Measurements from ENCODE around the gene TBC1D24. TPM values are rescaled to one million over a fixed set of nuclear protein-coding genes. Genes with fewer than 3 reads are reported as not detected.

TBC1D24 gene
- total RNA-seq, 1 donor from 2014 or later = 19.6 TPM

DNA sequence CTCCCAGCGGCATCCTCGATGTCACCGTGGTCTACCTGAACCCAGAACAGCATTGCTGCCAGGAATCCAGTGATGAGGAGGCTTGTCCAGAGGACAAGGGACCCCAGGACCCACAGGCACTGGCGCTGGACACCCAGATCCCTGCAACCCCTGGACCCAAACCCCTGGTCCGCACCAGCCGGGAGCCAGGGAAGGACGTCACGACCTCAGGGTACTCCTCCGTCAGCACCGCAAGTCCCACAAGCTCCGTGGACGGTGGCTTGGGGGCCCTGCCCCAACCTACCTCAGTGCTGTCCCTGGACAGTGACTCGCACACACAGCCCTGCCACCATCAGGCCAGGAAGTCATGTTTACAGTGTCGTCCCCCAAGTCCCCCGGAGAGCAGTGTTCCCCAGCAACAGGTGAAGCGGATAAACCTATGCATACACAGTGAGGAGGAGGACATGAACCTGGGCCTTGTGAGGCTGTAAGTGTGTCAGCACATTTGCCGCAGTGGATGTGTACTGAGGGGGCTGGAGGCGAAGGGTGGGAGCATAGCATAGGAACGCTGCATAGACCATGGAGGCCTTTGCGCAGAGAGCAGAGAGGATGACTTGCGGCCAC is 18.3 kb upstream of the TBC1D24 start:
- intact Hi-C loops (cut with micrococcal nuclease) = no loop called here
- Mint-ChIP-seq H3K27me3 (ENCODE audit: insufficient read depth) (no peaks in the 10 kb centered on the region), H3K4me3 (no peak overlapping the region), H3K9me3 (no peaks in the 10 kb centered on the region), H3K4me1 (ENCODE audit: low read depth) (peaks cover 7% of the 10 kb centered on the region), H3K27ac (no peak overlapping the region), H3K36me3 (ENCODE audit: low read depth) (peaks cover 26% of the 10 kb centered on the region)
- no peak for DNase-seq (ENCODE audit: low spot score)

DNA sequence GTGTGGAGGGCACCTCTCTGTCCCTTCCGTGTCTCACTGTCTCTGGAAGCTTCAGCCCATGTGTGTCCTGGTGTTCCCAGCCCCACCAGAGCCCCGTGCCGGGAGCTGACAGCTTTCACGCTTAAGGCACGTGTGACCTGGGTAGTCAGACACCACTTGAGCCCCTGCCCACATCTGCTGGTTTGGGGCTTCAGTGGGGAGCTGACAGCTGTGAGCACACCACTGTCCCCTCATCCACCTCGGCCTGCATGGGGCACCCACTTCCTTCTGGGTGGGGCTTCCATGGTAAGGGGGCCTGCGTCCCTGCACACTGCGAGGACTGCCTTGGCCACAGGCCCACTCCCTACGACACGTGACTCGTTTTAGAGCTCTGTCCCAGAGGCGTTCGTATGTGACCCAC is 17.7 kb upstream of the TBC1D24 start:
- Mint-ChIP-seq H3K36me3 (ENCODE audit: low read depth) (peaks cover 21% of the 10 kb centered on the region), H3K27ac (no peak overlapping the region), H3K4me3 (no peak overlapping the region), H3K27me3 (ENCODE audit: insufficient read depth) (no peaks in the 10 kb centered on the region), H3K9me3 (no peaks in the 10 kb centered on the region), H3K4me1 (ENCODE audit: low read depth) (peaks cover 7% of the 10 kb centered on the region)
- intact Hi-C loops (cut with micrococcal nuclease) = no loop called here
- DNase-seq (ENCODE audit: low spot score) = no peak

DNA sequence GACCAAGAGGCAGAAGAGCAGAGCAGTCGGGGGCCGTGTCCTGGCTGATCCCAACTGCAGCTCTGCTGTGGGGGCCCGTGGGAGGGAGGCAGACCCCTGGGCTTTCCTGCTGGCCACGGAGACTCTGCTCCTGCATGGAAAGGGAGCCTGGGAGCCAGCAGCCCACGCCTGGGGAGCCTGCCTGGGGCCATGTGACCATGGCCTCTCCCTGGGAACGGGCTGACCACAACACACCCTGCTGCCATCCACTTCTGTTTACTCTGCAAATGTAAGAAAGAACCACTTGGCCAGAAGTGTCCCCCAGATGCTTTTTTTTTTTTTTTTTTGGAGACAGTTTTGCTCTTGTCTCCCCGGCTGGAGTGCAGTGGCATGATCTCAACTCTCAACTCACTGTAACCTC is 17.0 kb upstream of the TBC1D24 start:
- DNase-seq (ENCODE audit: low spot score) = no peak
- H3K4me1 Mint-ChIP-seq (ENCODE audit: low read depth) = peaks cover 7% of the 10 kb centered on the region
- H3K27me3 Mint-ChIP-seq (ENCODE audit: insufficient read depth) = no peaks in the 10 kb centered on the region
- no peak overlapping the region for H3K4me3 Mint-ChIP-seq
- H3K36me3 Mint-ChIP-seq (ENCODE audit: low read depth) = peaks cover 16% of the 10 kb centered on the region
- no peaks in the 10 kb centered on the region for H3K9me3 Mint-ChIP-seq
- intact Hi-C loops (cut with micrococcal nuclease) = no loop called here
- H3K27ac Mint-ChIP-seq = no peak overlapping the region

DNA sequence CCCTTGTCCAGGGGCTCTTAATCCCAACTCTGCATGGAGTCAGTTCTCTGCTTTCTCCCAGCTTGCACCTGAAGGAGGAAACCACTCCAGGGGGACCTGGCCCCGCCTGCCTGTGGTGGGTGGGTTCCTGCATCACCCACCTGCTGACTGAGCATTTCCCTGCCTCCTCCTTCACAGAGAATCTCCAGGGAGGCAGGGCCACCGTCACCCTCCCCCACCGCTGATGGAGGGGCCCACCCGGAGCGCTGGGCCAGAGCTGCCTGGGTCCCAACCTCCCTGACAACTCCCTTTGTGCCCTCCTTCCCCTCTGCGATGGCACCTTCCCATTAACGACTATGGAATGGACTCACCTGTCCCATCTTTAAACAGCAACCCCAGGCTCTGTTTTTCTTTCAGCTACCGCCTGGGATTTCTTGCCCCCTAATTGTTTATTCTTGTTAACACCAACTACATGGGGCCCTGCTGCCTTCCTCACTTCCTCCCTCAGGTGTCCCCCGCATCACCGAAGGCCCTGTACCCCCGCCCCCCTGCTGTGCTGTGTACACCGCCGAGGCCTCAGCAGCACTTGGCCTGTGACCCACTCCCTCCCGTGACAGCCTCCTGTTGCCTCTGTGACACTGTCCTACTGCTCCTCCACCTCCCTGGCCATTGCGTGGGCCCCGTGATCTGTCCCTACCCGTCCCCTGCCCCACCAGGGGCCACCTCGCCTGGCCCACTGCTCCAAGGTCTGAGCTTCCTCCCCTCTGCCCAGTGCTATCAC is 15.9 kb upstream of the TBC1D24 start:
- no peak for DNase-seq (ENCODE audit: low spot score)
- Mint-ChIP-seq H3K4me3 (peak overlapping the region; percentile 86), H3K27me3 (ENCODE audit: insufficient read depth) (no peaks in the 10 kb centered on the region), H3K27ac (peak overlapping the region; percentile 80), H3K36me3 (ENCODE audit: low read depth) (peaks cover 11% of the 10 kb centered on the region), H3K9me3 (no peaks in the 10 kb centered on the region), H3K4me1 (ENCODE audit: low read depth) (peaks cover 7% of the 10 kb centered on the region)
- intact Hi-C loops (cut with micrococcal nuclease) = no loop called here

DNA sequence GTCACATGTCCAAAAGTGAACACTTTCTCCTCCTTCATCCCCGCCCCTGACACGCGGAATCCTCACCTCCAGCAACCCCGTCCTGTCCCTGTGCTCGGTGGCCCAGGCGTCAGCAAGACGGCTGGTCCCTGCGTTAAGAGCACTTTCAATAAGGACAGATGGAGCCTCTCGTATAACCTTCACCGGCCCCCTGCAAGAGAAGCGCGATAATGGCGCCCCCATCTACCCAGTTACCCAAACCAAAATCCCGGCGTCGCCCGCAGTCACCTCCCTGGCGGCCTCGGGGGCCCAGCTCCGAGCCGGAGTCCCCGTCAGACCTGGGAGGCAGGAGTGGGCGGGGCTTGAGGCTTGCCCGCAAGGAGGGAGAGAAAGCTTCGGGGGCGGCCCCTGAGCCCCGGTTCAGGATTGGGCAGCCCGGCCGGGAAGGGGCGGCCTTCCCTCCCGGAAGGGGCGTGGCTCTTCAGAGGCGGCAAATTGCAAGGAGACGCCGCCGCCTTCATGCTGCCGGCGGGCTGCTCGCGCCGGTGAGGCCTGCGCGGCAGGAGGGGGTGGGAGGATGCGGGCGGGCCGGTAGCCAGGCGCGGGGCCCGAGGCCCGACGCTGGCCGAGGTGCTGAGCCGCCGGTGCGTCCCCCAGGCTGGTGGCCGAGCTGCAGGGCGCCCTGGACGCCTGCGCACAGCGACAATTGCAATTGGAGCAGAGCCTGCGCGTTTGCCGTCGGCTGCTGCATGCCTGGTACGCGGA is 15.1 kb upstream of the TBC1D24 start, which contains the start of gene TEDC2:
TSS of gene TEDC2 (plus strand) at position 463 of the 744 bp plus-strand sequence. CDS start at position 499, 36 bp downstream.
- H3K36me3 Mint-ChIP-seq (ENCODE audit: low read depth) = peaks cover 11% of the 10 kb centered on the region
- H3K27ac Mint-ChIP-seq = peak within 1 kb of the TSS; percentile 80
- intact Hi-C loops (cut with micrococcal nuclease) = loop anchor here (1.0 to 2.0 kb wide), 3 partner anchors 15 to 31 kb away; partner anchors contain the start of genes CCNF and TBC1D24
- no peaks in the 10 kb centered on the region for H3K9me3 Mint-ChIP-seq
- peak within 1 kb of the TSS; percentile 86 for H3K4me3 Mint-ChIP-seq
- H3K27me3 Mint-ChIP-seq (ENCODE audit: insufficient read depth) = no peaks in the 10 kb centered on the region
- H3K4me1 Mint-ChIP-seq (ENCODE audit: low read depth) = peaks cover 7% of the 10 kb centered on the region
- peak; percentile 96 for DNase-seq (ENCODE audit: low spot score)

DNA sequence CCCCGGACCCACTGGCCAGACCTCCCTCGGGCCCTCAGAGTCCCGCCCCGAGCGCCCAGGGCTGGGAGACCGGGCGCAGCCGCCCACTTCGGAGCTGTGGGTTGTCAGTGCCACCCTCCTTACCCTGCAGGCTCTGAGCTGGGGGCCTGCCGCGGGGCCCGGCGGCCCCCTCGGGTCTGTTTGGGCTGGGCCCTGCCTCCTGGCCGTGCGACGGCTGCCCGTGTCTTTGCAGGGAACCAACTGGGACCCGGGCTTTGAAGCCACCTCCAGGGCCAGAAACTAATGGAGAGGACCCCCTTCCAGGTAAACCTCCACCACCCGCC is 14.6 kb upstream of the TBC1D24 start:
- Mint-ChIP-seq H3K4me1 (ENCODE audit: low read depth) (peaks cover 7% of the 10 kb centered on the region), H3K36me3 (ENCODE audit: low read depth) (peaks cover 7% of the 10 kb centered on the region), H3K27ac (no peak overlapping the region), H3K27me3 (ENCODE audit: insufficient read depth) (peaks cover 2% of the 10 kb centered on the region), H3K9me3 (no peaks in the 10 kb centered on the region), H3K4me3 (peak overlapping the region; percentile 86)
- no peak for DNase-seq (ENCODE audit: low spot score)
- intact Hi-C loops (cut with micrococcal nuclease) = loop anchor here (1.0 to 2.0 kb wide), 3 partner anchors 15 to 32 kb away; partner anchors contain the start of genes CCNF and TBC1D24

DNA sequence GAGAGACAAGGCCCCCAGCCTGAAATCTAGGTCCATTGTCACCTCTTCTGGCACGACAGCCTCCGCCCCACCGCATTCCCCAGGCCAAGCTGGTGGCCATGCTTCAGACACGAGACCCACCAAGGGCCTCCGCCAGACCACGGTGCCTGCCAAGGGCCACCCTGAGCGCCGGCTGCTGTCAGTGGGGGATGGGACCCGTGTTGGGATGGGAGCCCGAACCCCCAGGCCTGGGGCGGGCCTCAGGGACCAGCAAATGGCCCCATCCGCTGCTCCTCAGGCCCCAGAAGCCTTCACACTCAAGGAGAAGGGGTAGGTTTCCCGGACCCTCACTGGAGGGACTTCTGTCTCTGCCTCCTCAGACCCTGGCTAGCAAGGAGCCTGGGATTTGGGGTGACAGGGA is 14.0 kb upstream of the TBC1D24 start:
- intact Hi-C loops (cut with micrococcal nuclease) = loop anchor here (1.0 to 2.0 kb wide), 3 partner anchors 14 to 32 kb away; partner anchors contain the start of genes CCNF and TBC1D24
- H3K4me3 Mint-ChIP-seq = peak overlapping the region; percentile 62
- H3K4me1 Mint-ChIP-seq (ENCODE audit: low read depth) = peaks cover 7% of the 10 kb centered on the region
- H3K36me3 Mint-ChIP-seq (ENCODE audit: low read depth) = peaks cover 4% of the 10 kb centered on the region
- no peak overlapping the region for H3K27ac Mint-ChIP-seq
- H3K9me3 Mint-ChIP-seq = no peaks in the 10 kb centered on the region
- H3K27me3 Mint-ChIP-seq (ENCODE audit: insufficient read depth) = peaks cover 2% of the 10 kb centered on the region
- no peak for DNase-seq (ENCODE audit: low spot score)

DNA sequence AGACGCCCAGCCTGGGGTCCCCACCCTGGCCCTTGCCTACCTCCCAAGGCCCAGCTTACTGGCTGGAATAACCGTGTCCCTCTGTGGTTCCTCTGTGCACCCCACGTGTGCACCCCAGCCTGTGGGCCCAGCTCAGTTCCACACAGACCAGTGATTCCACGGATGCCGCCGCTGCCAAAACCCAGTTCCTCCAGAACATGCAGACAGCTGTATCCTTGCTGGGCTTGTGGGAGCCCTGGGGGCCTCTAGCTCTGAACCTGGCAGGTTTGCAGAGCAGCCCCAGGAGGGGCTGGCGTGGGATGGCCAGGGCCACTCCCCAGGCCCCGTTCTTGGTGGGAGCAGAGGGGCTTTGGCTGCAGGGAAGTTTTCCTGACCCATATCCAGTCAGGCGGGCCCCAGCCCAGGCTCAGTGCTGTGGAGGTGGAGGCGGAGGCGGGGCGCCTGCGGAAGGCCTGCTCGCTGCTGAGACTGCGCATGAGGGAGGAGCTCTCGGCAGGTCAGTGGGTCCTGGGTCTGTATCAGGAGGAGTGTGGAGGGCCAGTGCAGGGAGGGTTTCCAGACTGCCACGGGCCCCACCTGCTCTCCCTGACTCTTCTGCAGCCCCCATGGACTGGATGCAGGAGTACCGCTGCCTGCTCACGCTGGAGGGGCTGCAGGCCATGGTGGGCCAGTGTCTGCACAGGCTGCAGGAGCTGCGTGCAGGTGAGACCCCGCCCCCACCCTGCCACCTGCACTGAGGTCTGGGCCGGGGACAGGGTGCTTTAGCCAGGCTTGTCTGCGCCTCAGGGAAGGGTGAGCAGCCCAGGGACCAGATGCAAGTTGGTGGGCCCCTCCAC is 12.7 kb upstream of the TBC1D24 start:
- Mint-ChIP-seq H3K36me3 (ENCODE audit: low read depth) (peaks cover 4% of the 10 kb centered on the region), H3K27me3 (ENCODE audit: insufficient read depth) (peaks cover 10% of the 10 kb centered on the region), H3K27ac (no peak overlapping the region), H3K4me3 (no peak overlapping the region), H3K9me3 (no peaks in the 10 kb centered on the region), H3K4me1 (ENCODE audit: low read depth) (peaks cover 7% of the 10 kb centered on the region)
- DNase-seq (ENCODE audit: low spot score) = no peak
- intact Hi-C loops (cut with micrococcal nuclease) = no loop called here

DNA sequence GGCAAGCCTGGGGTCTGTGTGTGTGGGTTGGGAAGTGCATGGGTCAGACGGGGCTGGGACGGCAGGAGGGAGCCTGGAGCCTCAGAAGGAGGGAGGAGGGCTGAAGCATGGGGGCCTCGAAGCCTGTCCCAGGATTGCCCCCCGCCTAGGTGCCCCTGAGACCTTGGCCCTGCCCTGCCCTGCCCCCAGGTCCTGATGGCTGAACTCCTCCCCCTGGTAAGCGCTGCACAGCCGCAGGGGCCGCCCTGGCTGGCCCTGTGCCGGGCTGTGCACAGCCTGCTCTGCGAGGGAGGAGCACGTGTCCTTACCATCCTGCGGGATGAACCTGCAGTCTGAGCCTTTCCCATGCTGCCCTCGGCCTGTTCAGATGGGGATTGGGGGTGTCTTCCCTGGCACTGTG is 10.6 kb upstream of the TBC1D24 start:
- Mint-ChIP-seq H3K27me3 (ENCODE audit: insufficient read depth) (peaks cover 14% of the 10 kb centered on the region), H3K27ac (no peak overlapping the region), H3K4me3 (no peak overlapping the region), H3K9me3 (no peaks in the 10 kb centered on the region), H3K4me1 (ENCODE audit: low read depth) (peaks cover 5% of the 10 kb centered on the region), H3K36me3 (ENCODE audit: low read depth) (peaks cover 1% of the 10 kb centered on the region)
- no peak for DNase-seq (ENCODE audit: low spot score)
- intact Hi-C loops (cut with micrococcal nuclease) = no loop called here

DNA sequence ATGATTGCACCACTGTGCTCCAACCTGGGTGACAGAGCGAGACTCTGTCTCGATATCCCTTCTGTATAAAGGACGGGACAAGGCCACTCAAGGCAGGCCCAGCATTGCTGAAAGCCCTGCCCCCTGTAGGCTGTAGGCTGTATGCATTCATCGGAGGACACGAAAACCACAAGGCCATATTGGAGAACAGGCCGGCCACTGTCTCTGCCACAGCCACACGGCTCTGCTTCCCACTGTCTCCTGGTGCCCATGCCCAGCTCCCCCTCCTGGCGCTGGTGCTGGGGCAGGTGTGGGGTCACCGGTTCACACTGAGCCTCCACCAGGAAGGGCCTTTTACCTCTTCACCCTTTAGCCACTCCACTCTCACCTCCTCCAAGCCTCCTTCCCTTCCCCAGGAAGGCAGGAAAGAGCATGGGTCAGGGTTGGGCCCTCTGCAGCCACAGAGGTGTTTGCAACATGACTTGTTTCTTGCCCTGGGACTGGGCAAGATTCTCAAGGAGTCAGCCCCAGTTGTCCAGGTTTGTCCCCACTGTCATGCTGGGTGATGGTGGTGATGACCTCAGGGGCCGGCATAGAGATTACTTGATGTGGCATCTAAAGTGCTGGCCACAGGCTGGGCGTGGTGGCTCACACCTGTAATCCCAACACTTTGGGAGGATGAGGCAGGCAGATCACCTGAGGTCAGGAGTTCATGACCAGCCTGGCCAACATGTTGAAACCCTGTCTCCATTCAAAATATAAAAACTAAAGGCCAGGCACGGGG is 9.1 kb upstream of the TBC1D24 start:
- intact Hi-C loops (cut with micrococcal nuclease) = no loop called here
- no peaks in the 10 kb centered on the region for H3K36me3 Mint-ChIP-seq (ENCODE audit: low read depth)

DNA sequence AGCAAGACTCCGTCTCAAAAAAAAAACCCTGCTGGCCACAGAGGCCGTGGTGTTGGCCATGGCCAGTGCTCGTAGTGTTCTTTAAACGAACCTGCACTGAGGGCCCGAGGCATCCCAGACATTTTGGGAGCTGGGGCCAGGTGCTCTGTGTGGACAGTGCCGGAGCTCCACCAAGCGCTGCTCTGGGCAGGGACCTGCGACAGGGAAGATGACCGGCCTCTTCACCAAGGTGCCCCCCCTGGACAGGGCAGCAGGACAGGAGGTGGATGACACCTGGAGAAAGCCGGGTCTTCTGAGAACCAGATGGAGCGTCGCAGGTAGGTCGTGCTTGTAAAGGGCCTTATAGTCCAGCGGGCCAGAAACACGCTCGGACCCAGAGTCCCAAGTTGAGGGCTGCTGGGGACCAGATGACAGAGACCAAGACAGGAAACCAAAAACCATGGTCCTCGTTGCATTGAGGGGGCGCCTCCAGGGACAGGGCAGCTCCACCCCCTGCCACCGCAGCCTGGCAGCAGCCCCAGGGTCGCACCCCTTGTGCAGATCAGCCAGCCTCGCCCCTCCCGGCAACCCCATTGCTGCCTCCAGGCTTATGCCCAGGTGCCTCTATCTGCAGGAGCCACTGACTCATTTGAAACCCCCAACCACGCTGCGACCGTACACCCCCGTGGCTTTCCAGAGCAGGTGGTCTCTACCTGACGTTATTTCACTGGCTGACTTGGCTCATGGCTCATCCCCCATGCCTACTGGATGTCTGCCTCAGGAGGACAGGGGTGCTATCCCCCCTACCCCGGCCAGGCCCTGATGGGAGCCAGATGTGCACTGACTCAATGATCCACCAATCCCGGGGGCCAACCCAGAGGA is 8.0 kb upstream of the TBC1D24 start:
- Mint-ChIP-seq H3K9me3 (no peaks in the 10 kb centered on the region), H3K27ac (peak overlapping the region; percentile 23), H3K36me3 (ENCODE audit: low read depth) (no peaks in the 10 kb centered on the region), H3K4me3 (no peak overlapping the region), H3K4me1 (ENCODE audit: low read depth) (no peaks in the 10 kb centered on the region), H3K27me3 (ENCODE audit: insufficient read depth) (peaks cover 25% of the 10 kb centered on the region)
- no peak for DNase-seq (ENCODE audit: low spot score)
- intact Hi-C loops (cut with micrococcal nuclease) = no loop called here

More for the DNA sequence above, 9.1 kb upstream of the TBC1D24 start:
- no peak for DNase-seq (ENCODE audit: low spot score)
- no peaks in the 10 kb centered on the region for H3K9me3 Mint-ChIP-seq
- H3K27ac Mint-ChIP-seq = no peak overlapping the region
- no peaks in the 10 kb centered on the region for H3K4me1 Mint-ChIP-seq (ENCODE audit: low read depth)
- H3K4me3 Mint-ChIP-seq = no peak overlapping the region
- H3K27me3 Mint-ChIP-seq (ENCODE audit: insufficient read depth) = peaks cover 25% of the 10 kb centered on the region

Data from activated T-helper 1 cell treated with anti-CD3 and anti-CD28 coated beads, Interleukin-12 subunit alpha, Interleukin-12 subunit beta, Interleukin-2, Interleukin-4 antibody, amounts not matched to agents 30 ng/mL and 10 ng/mL and 1 ng/mL, durations not matched to agents 14 hours and 24 hours and 36 hours (primary cell).